ENCODE measurements around the gene DPYSL3. TPM values are rescaled to one million over a fixed set of nuclear protein-coding genes. Genes with fewer than 3 reads are reported as not detected.
A peak's percentile ranks its signal among the peaks of the same experiment; 100 is the strongest.

Gene DPYSL3
- total and polyA plus RNA-seq, 2 donors (not counting 3 experiments of a cell fraction or from before 2014, with no cell fraction given) = 80.3 to 146 TPM

DNA sequence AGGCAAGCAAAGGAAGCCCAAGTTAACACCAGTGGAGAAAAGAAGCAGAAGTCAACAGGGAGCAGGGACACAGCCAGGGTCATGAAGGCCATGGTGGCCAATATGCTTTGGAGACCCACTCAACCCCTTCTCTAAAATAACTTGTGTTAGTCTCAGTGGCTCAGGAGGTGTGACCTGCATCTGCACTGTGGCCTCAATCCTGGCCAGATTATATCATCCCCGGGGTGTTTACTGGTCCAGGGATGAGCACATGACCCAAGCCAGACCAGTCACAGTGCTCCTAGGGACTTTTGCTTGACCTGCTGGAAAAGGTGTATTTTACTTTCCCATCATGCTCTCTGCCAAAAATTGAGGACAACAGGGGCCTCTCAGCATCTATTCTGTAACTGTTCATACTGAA lies 105.2 kb downstream of the DPYSL3 start:
- H4K20me1 ChIP-seq (replicated peaks; ENCODE audit: control insufficient read depth, extremely low read depth, insufficient read depth, low read length) = no peaks in the 10 kb centered on the region
- dilution Hi-C loops (cut with MboI; ENCODE audit: extremely low pct_ligation_motif_present, low sequenced_read_pairs) (no loop called here), intact Hi-C loops (cut with micrococcal nuclease) (loop anchor here (1.0 kb wide), 5 partner anchors 49 to 155 kb away; no protein-coding TSS in a partner anchor)
- H3K4me2 ChIP-seq (ENCODE audit: insufficient read depth, low read length) = no peak overlapping the region
- peaks cover 25% of the 10 kb centered on the region for H3K4me1 ChIP-seq (ENCODE audit: control insufficient read depth, extremely low read depth, insufficient read depth, low read length)
- H3K27ac ChIP-seq (ENCODE audit: insufficient read depth, low read depth, low read length) = peak overlapping the region; percentile 95
- no peaks in the 10 kb centered on the region for H3K27me3 ChIP-seq (ENCODE audit: control insufficient read depth in 2 of 2, insufficient read depth in 2 of 2, low read length in 2 of 2)
- peak overlapping the region; percentile 76 for H3K9ac ChIP-seq (replicated peaks; ENCODE audit: extremely low read depth, insufficient read depth, low read length)
- ChIA-PET POLR2A (no interaction called here), CTCF (interaction anchor here (0.6 to 3.1 kb wide), 11 partner anchors 13 to 306 kb away, joined by 3 to 30 read pairs (median 5); no protein-coding TSS in a partner anchor)
- H2AFZ ChIP-seq (ENCODE audit: low read depth, low read length) = no peak overlapping the region
- TF ChIP-seq POLR2A (IDR thresholded peaks at IDR 0.05; ENCODE audit: low read depth, low read length) = no peak
- TF ChIP-seq EZH2 (IDR thresholded peaks at IDR 0.05; ENCODE audit: borderline replicate concordance, low read depth, low read length, severe bottlenecking) = no peak
- no peak for TF ChIP-seq MYC (IDR thresholded peaks at IDR 0.05; ENCODE audit: low read depth, low read length)
- H3K79me2 ChIP-seq (ENCODE audit: control insufficient read depth, insufficient read depth, low read length) = no peaks in the 10 kb centered on the region
- TSS peak; percentile 80 for BruUV-seq (replicated peaks)
- H3K36me3 ChIP-seq (ENCODE audit: control insufficient read depth in 2 of 2, extremely low read depth in 1 of 2, insufficient read depth in 2 of 2, low read length in 2 of 2) = peaks cover 6 to 19% of the 10 kb centered on the region in 2 experiments
- H3K4me3 ChIP-seq (replicated peaks in 1 of 3; ENCODE audit: insufficient read depth in 1 of 3, low read depth in 1 of 3, low read length in 3 of 3) = no peak overlapping the region
- DNase-seq (ENCODE audit: low read depth, low spot score) (no peak), FAIRE-seq (no peak)
- H3K9me1 ChIP-seq (replicated peaks; ENCODE audit: control insufficient read depth, extremely low read depth, insufficient read depth, low read length) = no peaks in the 10 kb centered on the region
- no peaks in the 10 kb centered on the region for H3K9me3 ChIP-seq (replicated peaks; ENCODE audit: control insufficient read depth, insufficient read depth, low read length)

DNA sequence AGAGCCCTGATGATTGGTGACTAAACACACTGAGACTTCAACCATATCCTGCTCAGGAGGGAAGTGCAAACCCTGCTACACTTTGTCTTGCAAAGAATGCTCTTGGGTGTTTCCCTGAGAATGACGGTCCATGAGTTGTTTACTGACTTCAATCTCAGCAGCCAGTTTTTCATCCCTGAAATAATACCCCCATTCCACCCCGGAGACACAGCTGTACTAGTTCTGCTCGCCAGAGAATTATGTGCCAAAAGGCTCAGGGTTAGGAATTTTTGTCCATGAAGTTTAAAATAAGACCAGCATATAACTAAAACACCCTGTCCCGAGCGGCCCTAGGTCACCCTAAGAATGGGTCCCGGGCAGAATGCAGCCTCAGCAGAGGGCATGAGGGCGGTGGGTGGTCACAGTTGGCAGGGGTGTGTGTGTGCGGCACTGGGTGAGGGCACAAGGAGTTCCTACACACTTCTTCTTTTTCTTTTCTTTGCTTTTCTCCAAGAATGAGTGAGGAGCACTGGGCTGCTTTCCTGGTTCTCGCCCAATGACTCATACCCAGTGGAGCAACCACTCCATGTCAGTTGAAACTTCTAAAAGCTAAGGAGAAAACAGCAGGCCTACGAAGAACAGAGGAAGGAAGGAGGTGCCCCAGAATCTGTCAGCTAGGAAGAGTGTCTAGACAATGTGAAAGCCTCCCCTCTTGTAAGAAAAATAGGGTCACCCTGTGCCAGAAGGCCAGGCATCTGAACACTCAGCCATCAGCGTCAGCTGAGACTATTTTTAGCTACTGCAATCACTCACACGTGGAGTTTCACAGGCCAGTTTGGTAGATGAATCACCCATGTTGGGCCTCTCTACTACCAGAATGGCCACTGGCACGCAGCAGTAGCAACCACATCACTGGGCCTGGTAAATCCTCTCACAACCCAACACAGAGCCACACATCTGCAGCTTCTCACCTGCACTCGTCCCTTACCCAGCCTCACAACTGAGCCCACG lies 105.9 kb downstream of the DPYSL3 start:
- H3K36me3 ChIP-seq (ENCODE audit: control insufficient read depth in 2 of 2, extremely low read depth in 1 of 2, insufficient read depth in 2 of 2, low read length in 2 of 2) = peaks cover 6 to 17% of the 10 kb centered on the region in 2 experiments
- H4K20me1 ChIP-seq (replicated peaks; ENCODE audit: control insufficient read depth, extremely low read depth, insufficient read depth, low read length) = no peaks in the 10 kb centered on the region
- no peaks in the 10 kb centered on the region for H3K27me3 ChIP-seq (ENCODE audit: control insufficient read depth in 2 of 2, insufficient read depth in 2 of 2, low read length in 2 of 2)
- CTCF ChIA-PET = interaction anchor here (0.6 to 3.1 kb wide), 12 partner anchors 12 to 306 kb away, joined by 3 to 30 read pairs (median 4); no protein-coding TSS in a partner anchor
- no peaks in the 10 kb centered on the region for H3K9me3 ChIP-seq (replicated peaks; ENCODE audit: control insufficient read depth, insufficient read depth, low read length)
- H3K9ac ChIP-seq (replicated peaks; ENCODE audit: extremely low read depth, insufficient read depth, low read length) = peak overlapping the region; percentile 76
- peak overlapping the region; percentile 95 for H3K27ac ChIP-seq (ENCODE audit: insufficient read depth, low read depth, low read length)
- peak; percentile 98 for FAIRE-seq
- dilution Hi-C loops (cut with MboI; ENCODE audit: extremely low pct_ligation_motif_present, low sequenced_read_pairs) (no loop called here), intact Hi-C loops (cut with micrococcal nuclease) (loop anchor here (1.0 kb wide), 7 partner anchors 13 to 155 kb away; partner anchors contain the start of gene DPYSL3)
- no peak overlapping the region for H3K4me3 ChIP-seq (replicated peaks in 1 of 3; ENCODE audit: insufficient read depth in 1 of 3, low read depth in 1 of 3, low read length in 3 of 3)
- H3K4me1 ChIP-seq (ENCODE audit: control insufficient read depth, extremely low read depth, insufficient read depth, low read length) = peaks cover 25% of the 10 kb centered on the region
- H2AFZ ChIP-seq (ENCODE audit: low read depth, low read length) = peak overlapping the region; percentile 12
- POLR2A ChIA-PET = interaction anchor here (0.6 kb wide), 1 partner anchor 145 kb away, joined by 3 read pairs; no protein-coding TSS in a partner anchor
- peak overlapping the region; percentile 43 for H3K4me2 ChIP-seq (ENCODE audit: insufficient read depth, low read length)
- H3K9me1 ChIP-seq (replicated peaks; ENCODE audit: control insufficient read depth, extremely low read depth, insufficient read depth, low read length) = no peaks in the 10 kb centered on the region
- peak; percentile 96 for DNase-seq (ENCODE audit: low read depth, low spot score)
- TSS peak; percentile 63 for BruUV-seq (replicated peaks)
- peak; percentile 95 for TF ChIP-seq FOS (IDR thresholded peaks at IDR 0.05; ENCODE audit: borderline replicate concordance, insufficient read depth, low read length)
- no peak for TF ChIP-seq EZH2 (IDR thresholded peaks at IDR 0.05; ENCODE audit: borderline replicate concordance, low read depth, low read length, severe bottlenecking)
- TF ChIP-seq JUN (IDR thresholded peaks at IDR 0.05; ENCODE audit: borderline replicate concordance, insufficient read depth, insufficient read length, low read depth) = peak; percentile 74
- TF ChIP-seq POLR2A (IDR thresholded peaks at IDR 0.05; ENCODE audit: low read depth, low read length) = no peak
- TF ChIP-seq, protein P1, sequence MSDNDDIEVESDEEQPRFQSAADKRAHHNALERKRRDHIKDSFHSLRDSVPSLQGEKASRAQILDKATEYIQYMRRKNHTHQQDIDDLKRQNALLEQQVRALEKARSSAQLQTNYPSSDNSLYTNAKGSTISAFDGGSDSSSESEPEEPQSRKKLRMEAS (IDR thresholded peaks at IDR 0.05; ENCODE audit: insufficient read depth, insufficient read length) = peak; percentile 77
- TF ChIP-seq, protein P2, sequence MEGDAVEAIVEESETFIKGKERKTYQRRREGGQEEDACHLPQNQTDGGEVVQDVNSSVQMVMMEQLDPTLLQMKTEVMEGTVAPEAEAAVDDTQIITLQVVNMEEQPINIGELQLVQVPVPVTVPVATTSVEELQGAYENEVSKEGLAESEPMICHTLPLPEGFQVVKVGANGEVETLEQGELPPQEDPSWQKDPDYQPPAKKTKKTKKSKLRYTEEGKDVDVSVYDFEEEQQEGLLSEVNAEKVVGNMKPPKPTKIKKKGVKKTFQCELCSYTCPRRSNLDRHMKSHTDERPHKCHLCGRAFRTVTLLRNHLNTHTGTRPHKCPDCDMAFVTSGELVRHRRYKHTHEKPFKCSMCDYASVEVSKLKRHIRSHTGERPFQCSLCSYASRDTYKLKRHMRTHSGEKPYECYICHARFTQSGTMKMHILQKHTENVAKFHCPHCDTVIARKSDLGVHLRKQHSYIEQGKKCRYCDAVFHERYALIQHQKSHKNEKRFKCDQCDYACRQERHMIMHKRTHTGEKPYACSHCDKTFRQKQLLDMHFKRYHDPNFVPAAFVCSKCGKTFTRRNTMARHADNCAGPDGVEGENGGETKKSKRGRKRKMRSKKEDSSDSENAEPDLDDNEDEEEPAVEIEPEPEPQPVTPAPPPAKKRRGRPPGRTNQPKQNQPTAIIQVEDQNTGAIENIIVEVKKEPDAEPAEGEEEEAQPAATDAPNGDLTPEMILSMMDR (IDR thresholded peaks at IDR 0.05; ENCODE audit: extremely low read depth in 1 of 2, insufficient read depth in 1 of 2, low read depth in 1 of 2, low read length in 2 of 2) = no peak
- TF ChIP-seq POLR2AphosphoS5 (IDR thresholded peaks at IDR 0.05; ENCODE audit: insufficient read depth, low read depth, low read length) = peak; percentile 58
- TF ChIP-seq GATA2 (IDR thresholded peaks at IDR 0.05; ENCODE audit: insufficient read depth, insufficient read length, low read depth, low read length) = no peak
- peak; percentile 77 for TF ChIP-seq MYC (IDR thresholded peaks at IDR 0.05; ENCODE audit: low read depth, low read length)
- no peaks in the 10 kb centered on the region for H3K79me2 ChIP-seq (ENCODE audit: control insufficient read depth, insufficient read depth, low read length)
